ENCODE results near the gene HS3ST5. TPM values are rescaled to one million over a fixed set of nuclear protein-coding genes. Genes with fewer than 3 reads are reported as not detected.

The HS3ST5 gene
- total and polyA plus RNA-seq, 4 donors: 0.02 to 0.18 (median 0.04) TPM; not detected in 1

DNA sequence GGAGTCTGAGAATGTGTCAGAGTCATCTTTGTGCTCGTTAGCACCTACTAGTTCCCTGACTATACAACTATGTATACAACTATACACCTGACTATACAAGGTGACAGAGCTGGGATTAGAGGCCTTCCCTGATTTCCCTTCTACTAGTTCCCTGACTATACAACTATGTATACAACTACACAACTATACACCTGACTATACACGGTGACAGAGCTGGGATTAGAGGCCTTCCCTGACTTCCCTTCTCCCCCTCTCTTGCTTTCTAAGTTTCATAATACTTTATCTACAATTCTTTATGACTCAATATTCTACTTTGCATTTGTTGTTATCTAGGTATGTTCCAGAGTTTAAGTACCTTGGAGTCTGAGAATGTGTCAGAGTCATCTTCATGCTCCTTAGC lies 68.0 kb downstream of the HS3ST5 start:
- H3K4me1 ChIP-seq (ENCODE audit: control insufficient read depth in 5 of 5, insufficient read depth in 5 of 5, low read length in 5 of 5): no peaks in the 10 kb centered on the region
- DNase-seq (no peak), ATAC-seq (ENCODE audit: insufficient read depth, low FRiP score) (no peak)
- no peak overlapping the region for H3K9ac ChIP-seq (ENCODE audit: insufficient read depth in 1 of 2, low read length in 2 of 2)
- no peaks in the 10 kb centered on the region for H3K27me3 ChIP-seq (ENCODE audit: control insufficient read depth in 3 of 3, insufficient read depth in 3 of 3, low read length in 2 of 3)
- 77 to 90% methylated on average over 2 of the region's 2 CpGs for WGBS, 2 donors
- no peaks in the 10 kb centered on the region for H3K36me3 ChIP-seq (ENCODE audit: control insufficient read depth in 4 of 4, insufficient read depth in 4 of 4, low read length in 4 of 4)
- H3K9me3 ChIP-seq (ENCODE audit: control insufficient read depth in 4 of 4, insufficient read depth in 3 of 4, low read length in 3 of 4): no peaks in the 10 kb centered on the region
- no peak overlapping the region for H3K27ac ChIP-seq (ENCODE audit: low read depth in 1 of 2, low read length in 1 of 2)
- no peak overlapping the region for H3K4me3 ChIP-seq
- TF ChIP-seq, protein P1, sequence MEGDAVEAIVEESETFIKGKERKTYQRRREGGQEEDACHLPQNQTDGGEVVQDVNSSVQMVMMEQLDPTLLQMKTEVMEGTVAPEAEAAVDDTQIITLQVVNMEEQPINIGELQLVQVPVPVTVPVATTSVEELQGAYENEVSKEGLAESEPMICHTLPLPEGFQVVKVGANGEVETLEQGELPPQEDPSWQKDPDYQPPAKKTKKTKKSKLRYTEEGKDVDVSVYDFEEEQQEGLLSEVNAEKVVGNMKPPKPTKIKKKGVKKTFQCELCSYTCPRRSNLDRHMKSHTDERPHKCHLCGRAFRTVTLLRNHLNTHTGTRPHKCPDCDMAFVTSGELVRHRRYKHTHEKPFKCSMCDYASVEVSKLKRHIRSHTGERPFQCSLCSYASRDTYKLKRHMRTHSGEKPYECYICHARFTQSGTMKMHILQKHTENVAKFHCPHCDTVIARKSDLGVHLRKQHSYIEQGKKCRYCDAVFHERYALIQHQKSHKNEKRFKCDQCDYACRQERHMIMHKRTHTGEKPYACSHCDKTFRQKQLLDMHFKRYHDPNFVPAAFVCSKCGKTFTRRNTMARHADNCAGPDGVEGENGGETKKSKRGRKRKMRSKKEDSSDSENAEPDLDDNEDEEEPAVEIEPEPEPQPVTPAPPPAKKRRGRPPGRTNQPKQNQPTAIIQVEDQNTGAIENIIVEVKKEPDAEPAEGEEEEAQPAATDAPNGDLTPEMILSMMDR (IDR thresholded peaks at IDR 0.05; ENCODE audit: control extremely low read depth, extremely low read depth): no peak

DNA sequence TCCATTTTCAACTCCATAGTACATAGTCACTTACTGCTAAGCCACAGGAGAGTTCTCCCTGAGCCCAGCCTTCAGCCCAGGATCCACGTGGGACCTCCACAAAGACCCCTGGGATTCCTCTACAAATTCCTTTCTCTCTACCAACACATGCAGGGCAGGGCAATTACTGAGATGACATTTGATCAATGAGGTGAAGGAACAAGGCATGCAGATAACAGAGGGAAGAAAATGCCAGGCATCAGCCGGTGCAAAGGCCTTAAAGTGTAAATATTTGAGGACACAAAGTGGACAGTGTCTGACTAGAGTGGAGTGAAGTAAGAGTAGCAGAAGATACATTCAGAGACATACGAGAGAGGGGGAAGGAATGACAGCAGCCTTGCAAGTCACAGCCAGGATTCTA lies 70.2 kb downstream of the HS3ST5 start:
- 52 to 59% methylated on average over 3 of the region's 3 CpGs for WGBS, 2 donors
- DNase-seq (no peak), ATAC-seq (ENCODE audit: insufficient read depth, low FRiP score) (no peak)
- TF ChIP-seq, protein P1 (IDR thresholded peaks at IDR 0.05; ENCODE audit: control extremely low read depth, extremely low read depth): no peak
- no peak overlapping the region for H3K27ac ChIP-seq (ENCODE audit: low read depth in 1 of 2, low read length in 1 of 2)
- no peaks in the 10 kb centered on the region for H3K4me1 ChIP-seq (ENCODE audit: control insufficient read depth in 5 of 5, insufficient read depth in 5 of 5, low read length in 5 of 5)
- H3K27me3 ChIP-seq (ENCODE audit: control insufficient read depth in 3 of 3, insufficient read depth in 3 of 3, low read length in 2 of 3): no peaks in the 10 kb centered on the region
- H3K4me3 ChIP-seq: no peak overlapping the region
- H3K9me3 ChIP-seq (ENCODE audit: control insufficient read depth in 4 of 4, insufficient read depth in 3 of 4, low read length in 3 of 4): no peaks in the 10 kb centered on the region
- no peak overlapping the region for H3K9ac ChIP-seq (ENCODE audit: insufficient read depth in 1 of 2, low read length in 2 of 2)
- H3K36me3 ChIP-seq (ENCODE audit: control insufficient read depth in 4 of 4, insufficient read depth in 4 of 4, low read length in 4 of 4): no peaks in the 10 kb centered on the region

DNA sequence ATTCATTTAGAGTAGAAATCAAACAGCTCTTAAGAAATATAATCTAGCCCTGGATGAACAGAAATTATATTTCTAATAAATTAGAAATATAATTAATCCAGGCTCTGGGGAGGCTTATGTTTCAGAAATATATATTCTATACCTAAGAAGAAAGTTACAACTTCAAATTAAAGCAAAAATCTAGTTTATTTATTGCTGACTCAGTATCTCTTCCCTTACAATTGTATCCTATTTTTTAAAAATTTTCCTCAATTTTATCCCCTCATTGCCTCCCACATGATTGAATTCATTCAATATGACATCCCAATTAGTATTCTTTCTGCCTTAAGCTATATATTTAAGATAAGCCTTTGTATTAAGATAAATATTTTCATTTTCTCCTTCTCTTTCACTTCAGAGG lies 71.4 kb downstream of the HS3ST5 start:
- TF ChIP-seq, protein P1 (IDR thresholded peaks at IDR 0.05; ENCODE audit: control extremely low read depth, extremely low read depth): no peak
- H3K27ac ChIP-seq (ENCODE audit: low read depth in 1 of 2, low read length in 1 of 2): no peak overlapping the region
- no peaks in the 10 kb centered on the region for H3K4me1 ChIP-seq (ENCODE audit: control insufficient read depth in 5 of 5, insufficient read depth in 5 of 5, low read length in 5 of 5)
- no peaks in the 10 kb centered on the region for H3K36me3 ChIP-seq (ENCODE audit: control insufficient read depth in 4 of 4, insufficient read depth in 4 of 4, low read length in 4 of 4)
- no peak overlapping the region for H3K4me3 ChIP-seq
- H3K9me3 ChIP-seq (ENCODE audit: control insufficient read depth in 4 of 4, insufficient read depth in 3 of 4, low read length in 3 of 4): no peaks in the 10 kb centered on the region
- H3K9ac ChIP-seq (ENCODE audit: insufficient read depth in 1 of 2, low read length in 2 of 2): no peak overlapping the region
- ATAC-seq (ENCODE audit: insufficient read depth, low FRiP score) (no peak), DNase-seq (no peak)
- H3K27me3 ChIP-seq (ENCODE audit: control insufficient read depth in 3 of 3, insufficient read depth in 3 of 3, low read length in 2 of 3): no peaks in the 10 kb centered on the region

DNA sequence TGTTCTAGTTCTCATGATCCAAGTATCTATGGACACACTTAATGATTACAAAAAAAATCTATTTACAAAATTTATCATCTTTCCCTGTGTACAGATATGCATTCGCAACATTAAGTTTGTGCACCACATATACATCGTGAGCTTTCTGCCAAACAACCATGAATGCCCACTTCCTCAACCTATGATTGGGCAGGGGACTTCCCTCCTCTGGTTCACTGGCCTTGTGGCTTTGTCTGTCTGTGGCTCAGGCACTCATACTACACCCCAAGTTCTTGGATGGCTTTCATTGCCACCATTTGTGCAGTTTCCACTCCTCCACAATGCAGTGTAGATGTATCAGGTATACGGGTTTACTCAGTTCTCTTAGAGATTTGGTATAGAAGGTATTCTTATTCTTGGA lies 74.9 kb downstream of the HS3ST5 start:
- no peaks in the 10 kb centered on the region for H3K36me3 ChIP-seq (ENCODE audit: control insufficient read depth in 4 of 4, insufficient read depth in 4 of 4, low read length in 4 of 4)
- H3K27me3 ChIP-seq (ENCODE audit: control insufficient read depth in 3 of 3, insufficient read depth in 3 of 3, low read length in 2 of 3): no peaks in the 10 kb centered on the region
- DNase-seq: no peak
- H3K9ac ChIP-seq (ENCODE audit: insufficient read depth in 1 of 2, low read length in 2 of 2): no peak overlapping the region
- no peak overlapping the region for H3K27ac ChIP-seq (ENCODE audit: low read depth in 1 of 2, low read length in 1 of 2)
- TF ChIP-seq, protein P1 (IDR thresholded peaks at IDR 0.05; ENCODE audit: control extremely low read depth, extremely low read depth): no peak
- ATAC-seq (ENCODE audit: insufficient read depth, low FRiP score): no peak
- H3K9me3 ChIP-seq (ENCODE audit: control insufficient read depth in 4 of 4, insufficient read depth in 3 of 4, low read length in 3 of 4): no peaks in the 10 kb centered on the region
- no peak overlapping the region for H3K4me3 ChIP-seq
- no peaks in the 10 kb centered on the region for H3K4me1 ChIP-seq (ENCODE audit: control insufficient read depth in 5 of 5, insufficient read depth in 5 of 5, low read length in 5 of 5)
- 90 to 91% methylated on average over 3 of the region's 3 CpGs for WGBS, 2 donors
